Suprapubic skin (tissue), 4 donors: ENCODE results near the gene GPRC5C. TPM values are rescaled to one million over a fixed set of nuclear protein-coding genes. Genes with fewer than 3 reads are reported as not detected.

ENCODE experiments used
- DNase-seq, 2 donors: peaks; one replicate each; pipeline ENCODE4 v3.0.0-alpha.2; 2019; ENCODE audit warnings: low spot score in 2 of 2
- H3K27ac ChIP-seq: fragments of 200-600 bp; sonication (generic); one replicate; pipeline ENCODE4 v1.5.1; 2019
- H3K27me3 ChIP-seq: fragments of 200-600 bp; sonication (generic); one replicate; pipeline ENCODE4 v1.5.1; 2019
- H3K36me3 ChIP-seq: fragments of 200-600 bp; sonication (generic); one replicate; pipeline ENCODE4 v1.5.1; 2019
- H3K4me1 ChIP-seq: fragments of 200-600 bp; sonication (generic); one replicate; pipeline ENCODE4 v1.5.1; 2019
- H3K4me3 ChIP-seq: fragments of 200-600 bp; sonication (generic); one replicate; pipeline ENCODE4 v1.5.1; 2019; ENCODE audit warnings: mild to moderate bottlenecking
- H3K9me3 ChIP-seq: fragments of 200-600 bp; sonication (generic); one replicate; pipeline ENCODE4 v1.5.1; 2019
- EP300 ChIP-seq: sonication (generic); formaldehyde crosslinking; IDR thresholded peaks from one replicate; pipeline ENCODE4 v1.6.1; 2017; ENCODE audit warnings: antibody characterized with exemption
- POLR2A ChIP-seq, 2 donors: fragments of 450-650 bp; IDR thresholded peaks; one replicate each; pipeline ENCODE4 v1.6.1; 2017; ENCODE audit warnings: antibody characterized with exemption in 2 of 2, mild to moderate bottlenecking in 2 of 2, moderate library complexity in 2 of 2
- POLR2AphosphoS5 ChIP-seq, 3 donors: sonication (generic); formaldehyde crosslinking; IDR thresholded peaks; one replicate each; pipeline ENCODE4 v1.6.1; 2017; ENCODE audit warnings: antibody characterized with exemption in 3 of 3
- WGBS: methylation state at CpG from one replicate; pipeline ENCODE4 v1.1.5; 2018; 5-methylcytosine and 5-hydroxymethylcytosine counted together
- total RNA-seq, 4 donors: library from RNA; depleted of rRNA; stranded (reverse); fragments of >200 nt; gene quantifications; one replicate each; pipeline ENCODE4 v1.1.0, GENCODE V29; 2016
- TF ChIP-seq, protein P1 (sequence below), 2 donors: fragments of 200-600 bp in 1 of 2; fragments of 450-650 bp in 1 of 2; sonication (generic) in 1 of 2; IDR thresholded peaks; one replicate each; pipeline ENCODE4 v1.5.1; 2016 to 2019; ENCODE audit warnings: antibody characterized with exemption in 2 of 2, mild to moderate bottlenecking in 1 of 2, moderate library complexity in 1 of 2

Gene GPRC5C, protein sequence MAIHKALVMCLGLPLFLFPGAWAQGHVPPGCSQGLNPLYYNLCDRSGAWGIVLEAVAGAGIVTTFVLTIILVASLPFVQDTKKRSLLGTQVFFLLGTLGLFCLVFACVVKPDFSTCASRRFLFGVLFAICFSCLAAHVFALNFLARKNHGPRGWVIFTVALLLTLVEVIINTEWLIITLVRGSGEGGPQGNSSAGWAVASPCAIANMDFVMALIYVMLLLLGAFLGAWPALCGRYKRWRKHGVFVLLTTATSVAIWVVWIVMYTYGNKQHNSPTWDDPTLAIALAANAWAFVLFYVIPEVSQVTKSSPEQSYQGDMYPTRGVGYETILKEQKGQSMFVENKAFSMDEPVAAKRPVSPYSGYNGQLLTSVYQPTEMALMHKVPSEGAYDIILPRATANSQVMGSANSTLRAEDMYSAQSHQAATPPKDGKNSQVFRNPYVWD
- total RNA-seq, result 100 to 1,000 TPM in 1 of 4 donors, 10 to 100 TPM in 3; 72.0 to 106 (median 91.5) TPM

DNA sequence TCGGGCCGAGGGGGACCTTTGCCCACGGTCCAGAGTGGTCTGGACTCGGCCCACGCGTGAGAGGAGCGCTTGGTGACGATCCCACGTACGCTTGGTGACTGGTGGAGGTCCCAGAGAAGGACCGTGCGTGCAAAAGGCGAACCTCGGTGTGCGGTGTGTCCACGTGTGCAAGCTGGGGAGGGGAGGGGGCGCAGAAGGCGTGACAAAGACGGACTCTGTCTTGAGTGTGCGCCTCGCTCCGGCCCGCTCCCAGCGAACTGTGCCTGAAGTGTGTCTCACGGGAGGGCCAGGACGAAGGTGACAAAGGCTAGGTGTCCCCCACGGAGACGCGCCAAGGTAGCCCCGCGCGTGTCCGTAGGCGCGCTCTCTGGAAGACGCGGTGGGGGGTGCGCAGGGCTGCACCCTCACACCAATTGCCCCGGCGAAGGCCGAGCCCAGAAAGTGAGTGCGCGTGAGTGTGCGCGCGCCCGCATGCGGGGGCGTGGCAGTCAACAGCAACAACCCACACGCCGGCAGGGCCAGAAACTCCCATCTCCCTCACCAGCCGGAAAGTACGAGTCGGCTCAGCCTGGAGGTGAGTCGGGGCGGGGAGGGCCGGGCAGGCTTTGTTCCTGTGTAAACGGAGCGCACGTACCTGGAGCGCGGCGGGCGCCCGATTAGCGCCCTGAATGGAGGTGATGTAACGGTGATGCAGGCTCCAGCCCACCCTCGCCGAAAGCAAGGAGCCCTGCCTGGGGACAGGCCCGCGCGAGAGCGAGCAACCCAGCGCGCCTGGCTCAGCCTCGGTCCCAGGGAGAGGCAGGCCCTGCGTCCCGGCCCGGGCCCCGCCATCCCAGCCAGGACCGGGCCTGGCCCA is at the start of gene GPRC5C:
Gene GPRC5C (plus strand): TSS at position 521 of the 856 bp plus-strand sequence. CDS start 7,689 bp downstream, outside the sequence.
- under 1% methylated on average over 21 of the region's 81 CpGs for WGBS
- H3K9me3 ChIP-seq, result no peaks in the 10 kb centered on the region
- H3K36me3 ChIP-seq, result no peaks in the 10 kb centered on the region
- DNase-seq, result peak in 1 of 2 donors; percentile 82
- H3K27ac ChIP-seq, result peak within 1 kb of the TSS; percentile 89
- TF ChIP-seq EP300 (no peak), POLR2AphosphoS5 (IDR thresholded peaks at IDR 0.05) (peak in 1 of 3 donors; percentile 44)
- peak within 1 kb of the TSS; percentile 64 for H3K4me3 ChIP-seq
- H3K27me3 ChIP-seq, result peaks cover 34% of the 10 kb centered on the region
- H3K4me1 ChIP-seq, result peaks cover 70% of the 10 kb centered on the region

DNA sequence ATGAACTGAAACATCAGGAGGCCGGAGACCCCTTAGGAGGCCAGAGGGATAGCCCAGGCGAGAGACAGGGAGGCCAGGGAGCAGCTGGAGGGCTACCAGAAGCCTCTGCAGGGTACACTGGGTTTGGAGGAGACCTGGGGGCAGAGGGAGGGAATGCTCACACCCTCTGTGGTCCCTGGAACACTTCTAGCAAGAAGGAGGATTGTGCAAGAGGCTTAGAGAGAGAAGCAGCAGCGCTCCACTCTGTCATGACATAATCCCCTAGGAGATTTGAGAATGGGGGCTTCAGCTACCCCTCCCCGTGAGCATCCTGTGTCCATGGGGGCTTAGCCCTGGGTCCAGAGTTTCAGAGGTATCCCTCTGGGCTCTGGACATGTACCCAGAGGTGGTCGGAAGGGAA is 48.7 kb upstream of the GPRC5C start:
- H3K4me1 ChIP-seq, result peaks cover 33% of the 10 kb centered on the region
- WGBS, result 84% methylated on average over 4 of the region's 5 CpGs
- H3K9me3 ChIP-seq, result no peaks in the 10 kb centered on the region
- H3K27me3 ChIP-seq, result no peaks in the 10 kb centered on the region
- TF ChIP-seq POLR2AphosphoS5 (IDR thresholded peaks at IDR 0.05) (no peak), EP300 (no peak), POLR2A (IDR thresholded peaks at IDR 0.05) (no peak)
- TF ChIP-seq, protein P1, sequence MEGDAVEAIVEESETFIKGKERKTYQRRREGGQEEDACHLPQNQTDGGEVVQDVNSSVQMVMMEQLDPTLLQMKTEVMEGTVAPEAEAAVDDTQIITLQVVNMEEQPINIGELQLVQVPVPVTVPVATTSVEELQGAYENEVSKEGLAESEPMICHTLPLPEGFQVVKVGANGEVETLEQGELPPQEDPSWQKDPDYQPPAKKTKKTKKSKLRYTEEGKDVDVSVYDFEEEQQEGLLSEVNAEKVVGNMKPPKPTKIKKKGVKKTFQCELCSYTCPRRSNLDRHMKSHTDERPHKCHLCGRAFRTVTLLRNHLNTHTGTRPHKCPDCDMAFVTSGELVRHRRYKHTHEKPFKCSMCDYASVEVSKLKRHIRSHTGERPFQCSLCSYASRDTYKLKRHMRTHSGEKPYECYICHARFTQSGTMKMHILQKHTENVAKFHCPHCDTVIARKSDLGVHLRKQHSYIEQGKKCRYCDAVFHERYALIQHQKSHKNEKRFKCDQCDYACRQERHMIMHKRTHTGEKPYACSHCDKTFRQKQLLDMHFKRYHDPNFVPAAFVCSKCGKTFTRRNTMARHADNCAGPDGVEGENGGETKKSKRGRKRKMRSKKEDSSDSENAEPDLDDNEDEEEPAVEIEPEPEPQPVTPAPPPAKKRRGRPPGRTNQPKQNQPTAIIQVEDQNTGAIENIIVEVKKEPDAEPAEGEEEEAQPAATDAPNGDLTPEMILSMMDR (IDR thresholded peaks at IDR 0.05), result no peak
- no peak overlapping the region for H3K4me3 ChIP-seq
- no peak for DNase-seq
- H3K36me3 ChIP-seq, result no peaks in the 10 kb centered on the region
- no peak overlapping the region for H3K27ac ChIP-seq

DNA sequence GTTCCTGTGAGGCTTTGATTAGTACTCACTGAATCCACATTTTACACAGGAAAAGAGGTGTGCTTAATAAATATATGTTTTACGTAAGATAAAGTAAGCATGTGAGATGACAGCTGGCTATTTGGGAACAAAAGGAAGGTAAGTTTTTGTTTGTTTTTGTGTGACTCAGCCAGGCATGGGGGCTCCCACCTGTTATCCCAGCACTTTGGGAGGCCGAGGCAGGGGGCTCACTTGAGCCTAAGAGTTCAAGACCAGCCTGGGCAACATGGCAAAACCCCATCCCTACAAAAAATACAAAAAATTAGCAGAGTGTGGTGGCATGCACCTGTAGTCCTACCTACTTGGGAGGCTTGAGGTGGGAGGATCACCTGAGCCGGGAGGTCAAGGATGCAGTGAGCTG is 46.7 kb upstream of the GPRC5C start:
- no peak for DNase-seq
- Histone ChIP-seq H3K36me3 (no peaks in the 10 kb centered on the region), H3K9me3 (no peaks in the 10 kb centered on the region), H3K27me3 (no peaks in the 10 kb centered on the region), H3K4me1 (peaks cover 22% of the 10 kb centered on the region), H3K27ac (no peak overlapping the region), H3K4me3 (no peak overlapping the region)
- WGBS, result 88% methylated on average over 3 of the region's 3 CpGs
- TF ChIP-seq POLR2AphosphoS5 (IDR thresholded peaks at IDR 0.05) (no peak), POLR2A (IDR thresholded peaks at IDR 0.05) (no peak), EP300 (no peak)
- TF ChIP-seq, protein P1 (IDR thresholded peaks at IDR 0.05), result no peak

DNA sequence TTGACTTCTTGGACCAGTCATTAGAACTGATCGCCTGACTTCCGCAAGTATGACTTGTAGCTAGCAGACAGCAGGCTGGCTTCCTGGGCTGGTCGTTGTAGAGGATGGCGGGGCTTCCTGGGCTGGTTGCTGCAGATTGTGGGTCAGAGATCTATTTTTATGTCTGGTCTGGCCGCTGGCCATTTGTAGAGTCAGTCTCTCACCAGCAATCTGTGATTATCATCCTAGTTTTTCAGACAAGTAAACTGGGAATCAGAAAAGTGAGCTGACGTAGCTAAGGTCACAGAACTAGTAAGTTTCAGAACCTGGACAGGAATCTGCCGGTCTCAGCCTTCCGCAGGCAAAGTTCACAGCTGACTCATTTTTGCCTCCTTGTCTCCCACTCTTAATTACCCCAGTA is 45.5 kb upstream of the GPRC5C start:
- no peak for DNase-seq
- no peak overlapping the region for H3K27ac ChIP-seq
- 59% methylated on average over 8 of the region's 8 CpGs for WGBS
- H3K4me3 ChIP-seq, result no peak overlapping the region
- H3K27me3 ChIP-seq, result no peaks in the 10 kb centered on the region
- no peaks in the 10 kb centered on the region for H3K36me3 ChIP-seq
- peaks cover 12% of the 10 kb centered on the region for H3K4me1 ChIP-seq
- TF ChIP-seq POLR2A (IDR thresholded peaks at IDR 0.05) (no peak), EP300 (no peak)
- no peaks in the 10 kb centered on the region for H3K9me3 ChIP-seq

DNA sequence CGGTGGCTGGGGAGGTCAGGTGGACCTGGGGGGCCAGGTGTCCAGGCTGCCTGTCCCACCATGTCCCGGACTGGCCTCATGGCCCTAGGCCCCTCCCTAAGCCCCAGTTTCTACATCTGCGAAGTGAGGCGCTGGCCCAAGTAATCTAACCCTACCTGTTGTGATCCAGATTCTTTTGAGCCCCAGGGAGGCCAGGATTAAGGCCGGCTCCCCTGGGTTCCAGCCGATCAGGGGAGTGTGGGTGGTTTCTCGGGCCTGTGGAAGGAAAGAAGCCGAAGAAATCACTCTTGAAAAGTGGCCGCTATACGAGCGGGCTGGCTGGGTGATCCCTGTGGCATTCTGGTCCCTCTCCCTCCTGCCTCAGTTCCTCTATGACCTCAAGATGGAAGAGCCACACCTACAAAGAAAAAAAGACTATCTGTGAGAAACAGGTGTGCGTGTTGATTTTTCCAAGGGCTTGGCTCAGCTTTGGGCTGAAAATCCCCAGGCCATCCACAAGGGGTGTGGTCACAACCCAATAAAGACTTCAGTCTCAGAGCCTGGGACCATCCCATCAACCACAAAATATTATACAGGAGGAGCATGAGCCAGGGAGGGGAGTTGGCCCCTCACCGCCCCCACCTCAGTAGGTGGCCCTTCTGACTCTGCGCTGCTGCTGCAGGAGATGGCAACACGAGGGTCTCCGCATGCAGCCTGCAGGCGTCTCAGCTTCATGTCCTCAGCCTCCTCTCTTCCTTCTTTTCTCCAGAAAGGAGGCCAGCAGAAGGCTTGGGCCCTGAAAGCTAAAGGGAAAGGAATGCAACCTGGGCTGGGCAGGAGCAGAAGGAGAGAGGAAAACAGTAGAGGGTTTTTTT is 44.3 kb upstream of the GPRC5C start:
- Histone ChIP-seq H3K27me3 (no peaks in the 10 kb centered on the region), H3K27ac (no peak overlapping the region), H3K4me3 (no peak overlapping the region), H3K9me3 (no peaks in the 10 kb centered on the region), H3K4me1 (peaks cover 10% of the 10 kb centered on the region), H3K36me3 (no peaks in the 10 kb centered on the region)
- 59% methylated on average over 17 of the region's 17 CpGs for WGBS
- TF ChIP-seq POLR2A (IDR thresholded peaks at IDR 0.05) (no peak), POLR2AphosphoS5 (IDR thresholded peaks at IDR 0.05) (no peak), EP300 (no peak)
- TF ChIP-seq, protein P1 (IDR thresholded peaks at IDR 0.05), result no peak
- no peak for DNase-seq
